Activated CD8-positive, alpha-beta T cell treated with anti-CD3 and anti-CD28 coated beads for 36 hours (primary cell): ENCODE data around the gene CNPY3. TPM values are rescaled to one million over a fixed set of nuclear protein-coding genes. Genes with fewer than 3 reads are reported as not detected.

Source experiments
- ATAC-seq: fragments of 200-7000 bp; cut with Tn5 transposase; one replicate; pipeline ENCODE4 v1.10.0; 2021; ENCODE audit warnings: mild to moderate bottlenecking, moderate library complexity
- CTCF ChIA-PET: fragments of 350-600 bp; sonication (Branson Sonifier 250); formaldehyde crosslinking; loops from one replicate; lab custom pipeline; 2021; ENCODE audit warnings: antibody characterized with exemption; lab: Charles Lee
- POLR2A ChIA-PET: fragments of 350-600 bp; sonication (Branson Sonifier 250); formaldehyde crosslinking; loops from one replicate; lab custom pipeline; 2021; ENCODE audit warnings: antibody characterized with exemption; lab: Charles Lee
- DNase-seq: peaks from one replicate; pipeline ENCODE4 v3.0.0-alpha.2; 2020
- H3K27ac Mint-ChIP-seq: one replicate; pipeline ENCODE4 v1.8.0; 2021; ENCODE audit warnings: mild to moderate bottlenecking, mixed read lengths
- H3K27me3 Mint-ChIP-seq: one replicate; pipeline ENCODE4 v1.8.0; 2021; ENCODE audit warnings: mixed read lengths
- H3K36me3 Mint-ChIP-seq: one replicate; pipeline ENCODE4 v1.8.0; 2021; ENCODE audit warnings: low read depth, mixed read lengths
- H3K4me1 Mint-ChIP-seq: one replicate; pipeline ENCODE4 v1.8.0; 2021; ENCODE audit warnings: low read depth, mixed read lengths
- H3K4me3 Mint-ChIP-seq: one replicate; pipeline ENCODE4 v1.8.0; 2021; ENCODE audit warnings: mild to moderate bottlenecking, moderate library complexity, mixed read lengths
- H3K9me3 Mint-ChIP-seq: one replicate; pipeline ENCODE4 v1.8.0; 2021; ENCODE audit warnings: mixed read lengths
- CTCF ChIP-seq: fragments of 200-600 bp; IDR thresholded peaks from one replicate; pipeline ENCODE4 v1.8.0; 2022; ENCODE audit warnings: antibody characterized with exemption, mild to moderate bottlenecking
- intact Hi-C: fragments of 100-400 bp; cut with micrococcal nuclease; formaldehyde crosslinking; loops from one replicate; pipeline ENCODE4 v1.10.0; 2022
- total RNA-seq, 2 experiments: library from RNA; stranded (reverse); gene quantifications; one replicate each; pipeline ENCODE4 v1.2.3, GENCODE V29; 2021

Gene CNPY3
- total RNA-seq, 2 experiments from 2014 or later = 46.2 to 46.8 TPM

DNA sequence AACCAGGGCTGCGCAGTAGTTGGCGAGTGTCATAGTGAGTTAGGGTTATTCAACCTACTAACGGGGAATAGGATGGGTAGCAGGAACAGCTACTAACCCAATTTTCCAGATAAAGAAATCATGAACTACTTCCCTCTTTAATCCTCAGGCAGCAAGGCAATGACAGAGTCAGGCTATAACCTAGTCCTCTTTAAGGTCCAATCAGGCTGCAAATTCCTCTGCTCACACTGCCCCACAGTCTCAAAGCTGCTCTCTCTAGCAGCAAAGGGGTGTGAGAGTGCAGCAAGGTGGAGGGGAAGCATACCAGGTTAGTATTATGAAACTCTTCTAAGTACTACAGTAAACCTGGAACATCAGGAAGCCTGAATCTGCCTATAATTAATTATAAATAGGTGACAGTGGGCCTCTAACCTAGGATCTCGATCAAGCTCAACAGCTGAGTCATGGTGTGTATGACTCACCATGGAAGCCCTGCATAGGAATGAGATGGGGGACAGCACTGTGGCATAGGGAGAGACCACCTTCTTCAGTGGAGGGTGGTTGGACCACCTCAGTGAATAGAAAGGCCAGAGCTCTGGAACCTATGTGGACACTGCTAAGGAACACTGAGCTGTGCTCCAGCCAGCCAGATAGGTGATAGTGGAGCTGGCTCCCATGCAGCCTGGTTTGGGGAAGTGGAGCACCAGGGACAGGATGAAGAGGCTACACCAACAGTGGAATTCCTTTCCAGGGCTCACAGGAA, 41.8 kb downstream of the CNPY3 start:
- peak; percentile 59 for DNase-seq
- peaks cover 29% of the 10 kb centered on the region for H3K4me1 Mint-ChIP-seq
- H3K27me3 Mint-ChIP-seq = no peaks in the 10 kb centered on the region
- H3K27ac Mint-ChIP-seq = no peak overlapping the region
- POLR2A ChIA-PET = interaction anchor here (1.2 to 4.5 kb wide), 3 partner anchors 8 to 19 kb away, joined by 3 to 21 read pairs (median 3); partner anchors contain the start of gene PEX6
- no peak for TF ChIP-seq CTCF
- intact Hi-C loops = no loop called here
- peaks cover 8% of the 10 kb centered on the region for H3K36me3 Mint-ChIP-seq
- no peaks in the 10 kb centered on the region for H3K9me3 Mint-ChIP-seq
- ATAC-seq = peak; percentile 75
- no peak overlapping the region for H3K4me3 Mint-ChIP-seq
- CTCF ChIA-PET = interaction anchor here (0.9 to 1.5 kb wide), 3 partner anchors 10 to 50 kb away, joined by 3 to 4 read pairs (median 3); partner anchors contain the start of gene RRP36

- no peak overlapping the region for H3K4me3 Mint-ChIP-seq
- H3K36me3 Mint-ChIP-seq = peaks cover 12% of the 10 kb centered on the region
- no peaks in the 10 kb centered on the region for H3K27me3 Mint-ChIP-seq
- intact Hi-C loops = no loop called here
- ATAC-seq = no peak
- peaks cover 37% of the 10 kb centered on the region for H3K4me1 Mint-ChIP-seq
- H3K27ac Mint-ChIP-seq = no peak overlapping the region
- CTCF ChIA-PET = interaction anchor here (0.9 to 1.5 kb wide), 2 partner anchors 11 to 49 kb away, joined by 3 to 4 read pairs; partner anchors contain the start of gene RRP36
- POLR2A ChIA-PET = interaction anchor here (4.5 kb wide), 1 partner anchor 8 kb away, joined by 21 read pairs; the partner anchor contains the start of gene PEX6
- no peak for DNase-seq
- H3K9me3 Mint-ChIP-seq = no peaks in the 10 kb centered on the region
- no peak for TF ChIP-seq CTCF
Measured at GRCh38 chr6:42971746-42972327, 42.6 kb downstream of the CNPY3 start.

GRCh38 chr6:42973926-42974325, 44.6 kb downstream of the CNPY3 start:
- intact Hi-C loops = no loop called here
- Mint-ChIP-seq H3K4me1 (peaks cover 43% of the 10 kb centered on the region), H3K36me3 (peaks cover 20% of the 10 kb centered on the region), H3K4me3 (no peak overlapping the region), H3K27me3 (no peaks in the 10 kb centered on the region), H3K9me3 (no peaks in the 10 kb centered on the region), H3K27ac (peak overlapping the region; percentile 30)
- CTCF ChIA-PET = interaction anchor here (1.1 to 1.3 kb wide), 2 partner anchors 9 to 246 kb away, joined by 3 read pairs; no protein-coding TSS in a partner anchor
- POLR2A ChIA-PET = interaction anchor here (0.6 to 1.3 kb wide), 2 partner anchors 44 to 103 kb away, joined by 3 to 5 read pairs; partner anchors contain the start of gene CNPY3
- ATAC-seq = no peak
- TF ChIP-seq CTCF = no peak
- DNase-seq = no peak

- Mint-ChIP-seq H3K27ac (peak overlapping the region; percentile 72), H3K9me3 (no peaks in the 10 kb centered on the region), H3K4me3 (no peak overlapping the region), H3K4me1 (peaks cover 48% of the 10 kb centered on the region), H3K27me3 (no peaks in the 10 kb centered on the region), H3K36me3 (peaks cover 20% of the 10 kb centered on the region)
- DNase-seq (no peak), ATAC-seq (no peak)
- TF ChIP-seq CTCF = no peak
- CTCF ChIA-PET = interaction anchor here (1.0 to 1.3 kb wide), 2 partner anchors 10 to 11 kb away, joined by 3 read pairs; no protein-coding TSS in a partner anchor
- intact Hi-C loops = loop anchor here (5.0 kb wide), 1 partner anchor 37 kb away; the partner anchor contains the start of genes KLHDC3 and MEA1
- POLR2A ChIA-PET = interaction anchor here (1.0 to 1.7 kb wide), 4 partner anchors 9 to 93 kb away, joined by 3 to 6 read pairs (median 4); partner anchors contain the start of genes CNPY3 and PPP2R5D
Measured at GRCh38 chr6:42974919-42975505, 45.7 kb downstream of the CNPY3 start.
